Measurements from ENCODE around the gene CCDC187. TPM values are rescaled to one million over a fixed set of nuclear protein-coding genes. Genes with fewer than 3 reads are reported as not detected.
"Not testable (repeated sequence)": the region's sequence is repeated elsewhere in the genome, so short reads cannot be mapped to it uniquely, and the experiment has no call there.

The CCDC187 gene
- total RNA-seq, 1 donor from 2014 or later, result 0.10 TPM

- DNase-seq, result no peak
Observed at GRCh38 chr9:136326761-136327303, 22.9 kb upstream of the CCDC187 start.

- DNase-seq, result peak; percentile 69
Observed at GRCh38 chr9:136326061-136326760, 22.3 kb upstream of the CCDC187 start.

GRCh38 chr9:136325358-136325757, 21.5 kb upstream of the CCDC187 start:
- DNase-seq, result no peak

GRCh38 chr9:136324501-136325300, 20.8 kb upstream of the CCDC187 start:
- DNase-seq, result no peak

GRCh38 chr9:136323371-136323789, 19.5 kb upstream of the CCDC187 start:
- no peak for DNase-seq

- no peak for DNase-seq
Observed at GRCh38 chr9:136322756-136323330, 18.9 kb upstream of the CCDC187 start.

- DNase-seq, result no peak
Observed at GRCh38 chr9:136321561-136321960, 17.7 kb upstream of the CCDC187 start.

- not testable (repeated sequence) for DNase-seq
Observed at GRCh38 chr9:136320972-136321371, 17.1 kb upstream of the CCDC187 start.

GRCh38 chr9:136319955-136320354, 16.1 kb upstream of the CCDC187 start:
- not testable (repeated sequence) for DNase-seq

- not testable (repeated sequence) for DNase-seq
Observed at GRCh38 chr9:136319244-136319643, 15.3 kb upstream of the CCDC187 start.

- DNase-seq, result no peak
Observed at GRCh38 chr9:136318776-136319241, 14.9 kb upstream of the CCDC187 start.

- DNase-seq, result no peak
Observed at GRCh38 chr9:136318111-136318775, 14.3 kb upstream of the CCDC187 start.

- no peak for DNase-seq
Observed at GRCh38 chr9:136317695-136318094, 13.8 kb upstream of the CCDC187 start.

GRCh38 chr9:136316896-136317676, 13.2 kb upstream of the CCDC187 start:
- no peak for DNase-seq

- no peak for DNase-seq
Observed at GRCh38 chr9:136316271-136316751, 12.4 kb upstream of the CCDC187 start.

- no peak for DNase-seq
Observed at GRCh38 chr9:136314944-136315343, 11.1 kb upstream of the CCDC187 start.

- no peak for DNase-seq
Observed at GRCh38 chr9:136314056-136314416, 10.1 kb upstream of the CCDC187 start.

GRCh38 chr9:136313111-136314055, 9.5 kb upstream of the CCDC187 start:
- DNase-seq, result no peak

GRCh38 chr9:136312436-136312835, 8.5 kb upstream of the CCDC187 start:
- no peak for DNase-seq

- DNase-seq, result no peak
Observed at GRCh38 chr9:136312009-136312375, 8.1 kb upstream of the CCDC187 start.

All from skin of body (tissue), 2 donors.